Testis (tissue), 3 donors: ENCODE measurements around the gene HMGB2. TPM values are rescaled to one million over a fixed set of nuclear protein-coding genes. Genes with fewer than 3 reads are reported as not detected.
A peak's percentile ranks its signal among the peaks of the same experiment; 100 is the strongest.

ENCODE experiments used
- DNase-seq: peaks from one replicate; pipeline ENCODE4 v3.0.0-alpha.2; 2019
- H3K27ac ChIP-seq, 2 donors: fragments of 200-600 bp; sonication (generic); one replicate each; pipeline ENCODE4 v1.5.1; 2019
- H3K27me3 ChIP-seq: fragments of 200-600 bp; sonication (generic); one replicate; pipeline ENCODE4 v1.5.1; 2019
- H3K36me3 ChIP-seq: fragments of 200-600 bp; sonication (generic); one replicate; pipeline ENCODE4 v1.5.1; 2017; ENCODE audit warnings: low read depth; ENCODE audit errors: missing control alignments
- H3K4me1 ChIP-seq: fragments of 200-600 bp; sonication (generic); one replicate; pipeline ENCODE4 v1.5.1; 2019
- H3K4me3 ChIP-seq, 2 donors: fragments of 200-600 bp; sonication (generic); one replicate each; pipeline ENCODE4 v1.5.1; 2017 to 2019
- H3K9me3 ChIP-seq: fragments of 200-600 bp; sonication (generic); one replicate; pipeline ENCODE4 v1.5.1; 2017
- POLR2A ChIP-seq: fragments of 450-650 bp; IDR thresholded peaks from one replicate; pipeline ENCODE4 v1.6.1; 2017; ENCODE audit warnings: antibody characterized with exemption, mild to moderate bottlenecking, moderate library complexity
- WGBS, 2 donors: methylation state at CpG; one replicate each; pipeline ENCODE4 v1.1.5; 2018; 5-methylcytosine and 5-hydroxymethylcytosine counted together
- intact Hi-C: fragments of 100-400 bp; cut with DNase I; formaldehyde crosslinking; loops from one replicate; pipeline ENCODE4 v1.15.1; 2023; ENCODE audit warnings: low total_unique reads
- polyA plus RNA-seq: library from polyadenylated mRNA; stranded (reverse); fragments of 350-450 nt; fragmentation: Illumina TruSeq; extraction: RNeasy Lipid Tissue Mini Kit (QIAGEN cat#74804); gene quantifications from one replicate; pipeline ENCODE4 v1.2.3, GENCODE V29; 2014; ENCODE audit warnings: low read depth, low replicate concordance; ENCODE audit not compliant: insufficient read depth
- total RNA-seq, 2 donors: library from RNA; depleted of rRNA; stranded (reverse); fragments of >200 nt; gene quantifications; one replicate each; pipeline ENCODE4 v1.2.3, GENCODE V29; 2016
- TF ChIP-seq, protein P1 (sequence below), 3 experiments: fragments of 450-650 bp in 2 of 3; fragments of 200-600 bp in 1 of 3; sonication (generic) in 1 of 3; IDR thresholded peaks; one replicate each; pipeline ENCODE4 v1.5.1; 2016 to 2019; ENCODE audit warnings: antibody characterized with exemption in 3 of 3, mild to moderate bottlenecking in 2 of 3, moderate library complexity in 1 of 3

HMGB2 gene
- total and polyA plus RNA-seq, 3 donors from 2014 or later, result 80.1 to 235 (median 117) TPM

DNA sequence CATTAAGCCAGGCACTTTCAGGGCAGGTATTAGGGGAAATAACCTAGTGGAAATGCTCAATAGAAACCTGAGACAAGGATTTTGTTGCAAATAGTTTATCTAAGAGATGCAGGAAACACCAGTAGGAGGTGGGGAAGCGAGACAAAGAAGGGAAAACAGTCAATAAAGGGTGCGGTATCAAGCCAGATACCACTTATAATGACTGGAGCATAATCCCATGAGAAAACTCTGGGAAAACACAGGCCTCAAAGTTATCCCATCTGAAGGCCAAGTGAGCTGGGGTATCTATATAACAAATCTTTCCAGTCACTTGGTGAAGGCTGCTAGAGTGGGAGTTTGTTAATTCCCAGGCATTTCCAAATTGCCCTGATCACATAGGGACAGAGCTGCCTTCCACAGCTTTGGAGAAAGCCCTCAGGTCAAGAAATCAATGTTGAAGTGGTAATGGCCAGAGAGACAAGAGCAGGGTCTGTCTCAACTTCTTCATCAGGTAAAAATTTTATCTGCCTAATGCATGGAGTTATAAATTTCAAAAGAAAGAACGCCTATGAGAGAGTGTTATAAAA, 9.8 kb upstream of the HMGB2 start:
- intact Hi-C loops, result no loop called here
- 72 to 78% methylated on average over 3 of the region's 3 CpGs for WGBS, 2 donors

GRCh38 chr4:173337463-173337862, 3.3 kb upstream of the HMGB2 start:
- TF ChIP-seq, protein P1, sequence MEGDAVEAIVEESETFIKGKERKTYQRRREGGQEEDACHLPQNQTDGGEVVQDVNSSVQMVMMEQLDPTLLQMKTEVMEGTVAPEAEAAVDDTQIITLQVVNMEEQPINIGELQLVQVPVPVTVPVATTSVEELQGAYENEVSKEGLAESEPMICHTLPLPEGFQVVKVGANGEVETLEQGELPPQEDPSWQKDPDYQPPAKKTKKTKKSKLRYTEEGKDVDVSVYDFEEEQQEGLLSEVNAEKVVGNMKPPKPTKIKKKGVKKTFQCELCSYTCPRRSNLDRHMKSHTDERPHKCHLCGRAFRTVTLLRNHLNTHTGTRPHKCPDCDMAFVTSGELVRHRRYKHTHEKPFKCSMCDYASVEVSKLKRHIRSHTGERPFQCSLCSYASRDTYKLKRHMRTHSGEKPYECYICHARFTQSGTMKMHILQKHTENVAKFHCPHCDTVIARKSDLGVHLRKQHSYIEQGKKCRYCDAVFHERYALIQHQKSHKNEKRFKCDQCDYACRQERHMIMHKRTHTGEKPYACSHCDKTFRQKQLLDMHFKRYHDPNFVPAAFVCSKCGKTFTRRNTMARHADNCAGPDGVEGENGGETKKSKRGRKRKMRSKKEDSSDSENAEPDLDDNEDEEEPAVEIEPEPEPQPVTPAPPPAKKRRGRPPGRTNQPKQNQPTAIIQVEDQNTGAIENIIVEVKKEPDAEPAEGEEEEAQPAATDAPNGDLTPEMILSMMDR (IDR thresholded peaks at IDR 0.05), result no peak
- TF ChIP-seq POLR2A, result no peak
- H3K9me3 ChIP-seq, result no peaks in the 10 kb centered on the region
- H3K4me3 ChIP-seq, result no peak overlapping the region
- DNase-seq, result no peak
- peaks cover 7% of the 10 kb centered on the region for H3K4me1 ChIP-seq
- 91 to 96% methylated on average over 2 of the region's 2 CpGs for WGBS, 2 donors
- intact Hi-C loops, result loop anchor here (5.0 kb wide), 1 partner anchor 35 kb away; the partner anchor contains the start of gene SAP30
- H3K27me3 ChIP-seq, result no peaks in the 10 kb centered on the region
- H3K36me3 ChIP-seq, result no peaks in the 10 kb centered on the region
- H3K27ac ChIP-seq, result no peak overlapping the region

More for the DNA sequence above, 9.8 kb upstream of the HMGB2 start:
- Histone ChIP-seq H3K27me3 (no peaks in the 10 kb centered on the region), H3K9me3 (no peaks in the 10 kb centered on the region), H3K4me3 (no peak overlapping the region), H3K4me1 (no peaks in the 10 kb centered on the region), H3K36me3 (no peaks in the 10 kb centered on the region), H3K27ac (no peak overlapping the region)
- DNase-seq, result no peak
- TF ChIP-seq, protein P1 (IDR thresholded peaks at IDR 0.05), result no peak

GRCh38 chr4:173334891-173335752, 964 bp upstream of the HMGB2 start:
- intact Hi-C loops, result loop anchor here (5.0 kb wide), 1 partner anchor 37 kb away; the partner anchor contains the start of gene SAP30
- no peaks in the 10 kb centered on the region for H3K27me3 ChIP-seq
- H3K27ac ChIP-seq, result peak overlapping the region; percentile 100
- 1 to 6% methylated on average over 10 to 43 of the region's 52 CpGs for WGBS, 2 donors
- peak overlapping the region; percentile 98 for H3K4me3 ChIP-seq
- TF ChIP-seq, protein P1 (IDR thresholded peaks at IDR 0.05), result no peak
- TF ChIP-seq POLR2A, result no peak
- H3K4me1 ChIP-seq, result peaks cover 13% of the 10 kb centered on the region
- no peaks in the 10 kb centered on the region for H3K36me3 ChIP-seq
- no peaks in the 10 kb centered on the region for H3K9me3 ChIP-seq
- DNase-seq, result peak; percentile 65

DNA sequence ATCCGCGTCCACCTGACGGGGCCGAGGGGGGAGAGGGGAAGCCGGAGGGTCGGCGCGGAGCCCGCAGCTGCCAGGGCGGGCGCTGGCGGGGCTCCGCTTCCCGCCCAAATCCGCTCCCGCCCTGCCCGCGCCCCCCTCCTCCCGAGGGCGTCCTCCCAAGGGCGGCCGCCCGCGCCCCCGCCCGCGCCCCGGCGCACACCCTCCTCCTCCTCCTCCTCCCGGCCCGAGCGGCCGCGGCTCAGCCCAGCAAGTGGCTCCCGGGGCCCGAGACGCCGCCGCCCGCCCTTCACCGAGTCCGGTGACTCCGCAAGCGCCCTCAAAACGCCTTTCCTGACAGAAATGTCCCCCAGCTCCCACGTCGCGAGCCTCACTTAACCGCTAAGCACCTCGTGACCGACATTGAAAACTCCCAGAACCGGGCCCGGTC, 487 bp downstream of the HMGB2 start:
- intact Hi-C loops, result no loop called here
- WGBS, 2 donors, result 2% methylated on average over 39 of the region's 53 CpGs; no CpG with 5 or more reads in 1 of the 2 donors
- Histone ChIP-seq H3K27me3 (no peaks in the 10 kb centered on the region), H3K9me3 (no peaks in the 10 kb centered on the region), H3K4me3 (peak overlapping the region; percentile 98), H3K4me1 (peaks cover 13% of the 10 kb centered on the region), H3K27ac (peak overlapping the region; percentile 100), H3K36me3 (no peaks in the 10 kb centered on the region)
- DNase-seq, result peak; percentile 67
- TF ChIP-seq POLR2A, result no peak
- TF ChIP-seq, protein P1 (IDR thresholded peaks at IDR 0.05), result no peak
